HFFc6 (cell line): ENCODE measurements around the gene ZFP36L2. TPM values are rescaled to one million over a fixed set of nuclear protein-coding genes. Genes with fewer than 3 reads are reported as not detected.

Experiments used
- DNase-seq: peaks from one replicate; pipeline ENCODE4 v3.0.0-alpha.2; 2018
- H3K27ac Mint-ChIP-seq: 2 replicates; pipeline ENCODE4 v1.8.0; 2020; ENCODE audit warnings: mild to moderate bottlenecking, mixed read lengths
- H3K27me3 Mint-ChIP-seq: 2 replicates; pipeline ENCODE4 v1.8.0; 2021; ENCODE audit warnings: mild to moderate bottlenecking, moderate library complexity, mixed read lengths; ENCODE audit not compliant: insufficient read depth
- H3K36me3 Mint-ChIP-seq: 2 replicates; pipeline ENCODE4 v1.8.0; 2021; ENCODE audit warnings: low read depth, mixed read lengths
- H3K4me1 Mint-ChIP-seq: 2 replicates; pipeline ENCODE4 v1.8.0; 2020; ENCODE audit warnings: low read depth, mixed read lengths
- H3K4me3 Mint-ChIP-seq: 2 replicates; pipeline ENCODE4 v1.8.0; 2020; ENCODE audit warnings: mild to moderate bottlenecking, moderate library complexity, mixed read lengths
- H3K9me3 Mint-ChIP-seq: 2 replicates; pipeline ENCODE4 v1.8.0; 2020; ENCODE audit warnings: mild to moderate bottlenecking, mixed read lengths
- total RNA-seq, 6 experiments: library from RNA; stranded (reverse); fragmentation: NEBNext Ultra II Directional; extraction: Animal tissue kit (Norgen Biotek cat#: 25700); gene quantifications; 2 replicates in 1 of 6; 3 replicates in 5 of 6; pipeline ENCODE4 v1.2.3, GENCODE V29; 2021
- TF ChIP-seq, protein P1 (sequence below): fragments of 200-600 bp; sonication (generic); IDR thresholded peaks from 2 replicates; pipeline ENCODE4 v1.5.0; 2021; ENCODE audit warnings: antibody characterized with exemption, mild to moderate bottlenecking

Gene ZFP36L2
- total RNA-seq, 6 experiments from 2014 or later, result 66.6 to 94.5 (median 81.5) TPM

DNA sequence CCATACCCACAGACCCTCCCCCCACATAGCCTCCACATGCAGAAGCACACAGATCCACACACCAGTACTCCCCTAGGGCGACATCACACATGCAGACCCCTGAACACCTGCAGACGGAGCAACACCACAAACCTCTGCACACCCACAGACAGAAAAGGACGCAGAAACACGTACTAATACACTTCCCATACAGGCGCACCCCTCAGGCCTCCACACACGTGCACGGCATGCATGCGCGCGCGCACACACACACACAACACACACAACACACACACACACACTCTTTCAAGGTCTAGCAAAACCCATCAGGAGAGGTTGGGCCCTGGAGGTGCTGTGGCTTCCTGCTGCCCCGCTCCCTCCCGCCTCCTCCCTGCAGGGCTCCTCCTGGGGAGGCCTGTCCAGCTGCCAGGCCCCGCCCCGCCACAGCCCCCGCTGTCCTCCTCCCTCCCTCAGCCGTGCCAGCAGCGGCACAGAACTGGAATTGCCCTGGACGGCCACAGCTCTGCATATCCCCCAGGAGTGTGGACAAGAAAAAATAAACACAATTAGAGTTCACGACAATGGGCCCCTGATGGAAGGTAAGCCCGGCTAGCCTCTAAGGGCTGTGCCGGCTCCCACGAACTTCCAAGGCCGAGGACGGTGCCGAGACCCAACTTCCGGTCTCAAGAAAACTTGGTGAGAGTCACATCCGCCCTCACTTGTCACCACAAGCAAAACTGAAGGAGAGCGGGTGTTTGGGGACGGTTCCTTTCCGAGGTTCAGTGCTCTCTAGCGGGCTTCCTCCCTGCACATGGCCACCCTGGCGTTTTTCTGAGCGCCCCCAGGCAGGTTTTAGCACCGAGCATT, 6.8 kb downstream of the ZFP36L2 start:
- H3K27ac Mint-ChIP-seq, result peak overlapping the region; percentile 97
- H3K36me3 Mint-ChIP-seq, result peaks cover 19% of the 10 kb centered on the region
- peaks cover 55% of the 10 kb centered on the region for H3K4me1 Mint-ChIP-seq
- H3K9me3 Mint-ChIP-seq, result no peaks in the 10 kb centered on the region
- H3K27me3 Mint-ChIP-seq, result peaks cover 2% of the 10 kb centered on the region
- TF ChIP-seq, protein P1, sequence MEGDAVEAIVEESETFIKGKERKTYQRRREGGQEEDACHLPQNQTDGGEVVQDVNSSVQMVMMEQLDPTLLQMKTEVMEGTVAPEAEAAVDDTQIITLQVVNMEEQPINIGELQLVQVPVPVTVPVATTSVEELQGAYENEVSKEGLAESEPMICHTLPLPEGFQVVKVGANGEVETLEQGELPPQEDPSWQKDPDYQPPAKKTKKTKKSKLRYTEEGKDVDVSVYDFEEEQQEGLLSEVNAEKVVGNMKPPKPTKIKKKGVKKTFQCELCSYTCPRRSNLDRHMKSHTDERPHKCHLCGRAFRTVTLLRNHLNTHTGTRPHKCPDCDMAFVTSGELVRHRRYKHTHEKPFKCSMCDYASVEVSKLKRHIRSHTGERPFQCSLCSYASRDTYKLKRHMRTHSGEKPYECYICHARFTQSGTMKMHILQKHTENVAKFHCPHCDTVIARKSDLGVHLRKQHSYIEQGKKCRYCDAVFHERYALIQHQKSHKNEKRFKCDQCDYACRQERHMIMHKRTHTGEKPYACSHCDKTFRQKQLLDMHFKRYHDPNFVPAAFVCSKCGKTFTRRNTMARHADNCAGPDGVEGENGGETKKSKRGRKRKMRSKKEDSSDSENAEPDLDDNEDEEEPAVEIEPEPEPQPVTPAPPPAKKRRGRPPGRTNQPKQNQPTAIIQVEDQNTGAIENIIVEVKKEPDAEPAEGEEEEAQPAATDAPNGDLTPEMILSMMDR, result no peak
- peak overlapping the region; percentile 90 for H3K4me3 Mint-ChIP-seq
- peak; percentile 78 for DNase-seq

DNA sequence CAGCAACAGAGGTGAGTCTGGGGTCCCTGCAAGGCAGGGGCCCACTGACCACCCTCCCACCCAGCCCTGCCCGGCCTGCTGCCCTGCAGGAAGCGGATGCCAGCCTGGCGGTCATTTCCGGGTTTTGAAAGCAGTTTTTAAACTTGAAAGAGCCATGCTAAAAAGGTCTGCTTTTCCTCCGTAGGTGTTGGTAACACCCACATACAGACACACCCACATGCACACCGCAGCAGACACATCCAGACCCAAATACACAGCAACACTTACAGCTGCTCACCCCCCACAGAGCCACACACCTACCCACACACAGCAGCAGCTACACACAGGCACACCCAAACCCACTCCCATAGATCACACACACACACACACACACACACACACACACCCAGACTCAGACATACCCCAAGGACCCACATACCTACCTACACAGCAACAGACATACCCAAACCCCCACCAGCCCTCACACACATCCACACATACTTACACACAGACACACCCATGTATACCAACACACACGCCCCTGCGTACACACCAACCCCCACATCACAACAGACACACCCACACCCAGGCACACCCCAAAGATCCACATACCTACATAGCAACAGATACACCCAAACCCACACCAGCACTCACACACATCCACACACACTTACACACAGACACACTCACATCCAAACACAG, 7.6 kb downstream of the ZFP36L2 start:
- Mint-ChIP-seq H3K4me3 (peak overlapping the region; percentile 90), H3K4me1 (peaks cover 55% of the 10 kb centered on the region), H3K27me3 (peaks cover 2% of the 10 kb centered on the region), H3K36me3 (peaks cover 13% of the 10 kb centered on the region), H3K27ac (peak overlapping the region; percentile 97), H3K9me3 (no peaks in the 10 kb centered on the region)
- TF ChIP-seq, protein P1, result no peak
- DNase-seq, result no peak

DNA sequence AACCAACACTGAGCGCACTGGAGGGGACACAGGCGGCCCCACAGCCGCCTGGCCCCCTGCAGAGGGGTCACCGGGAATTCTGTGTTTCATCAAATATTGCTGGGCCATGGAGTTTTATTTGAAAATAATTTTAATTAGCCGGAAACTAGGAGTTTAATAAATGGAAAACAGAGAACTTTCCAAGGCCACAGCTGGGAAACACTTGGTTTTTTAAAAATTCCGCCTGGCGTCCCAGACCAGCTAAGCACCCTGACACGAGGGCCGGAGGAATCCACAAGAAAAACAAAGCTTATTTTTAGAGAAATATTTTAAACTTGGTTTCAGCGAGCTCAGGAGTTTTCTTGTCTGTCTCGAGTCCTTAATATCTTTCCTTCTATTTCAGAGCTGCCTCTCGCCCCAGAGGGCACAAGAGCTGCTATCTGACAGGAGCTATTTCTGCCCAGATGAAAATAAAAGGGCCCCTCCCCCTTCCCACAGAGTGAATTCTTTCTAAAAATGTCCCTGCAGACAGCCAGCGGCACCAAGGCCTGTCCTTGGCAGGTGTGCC, 8.2 kb downstream of the ZFP36L2 start:
- Mint-ChIP-seq H3K36me3 (peaks cover 8% of the 10 kb centered on the region), H3K4me1 (peaks cover 55% of the 10 kb centered on the region), H3K4me3 (peak overlapping the region; percentile 90), H3K27ac (peak overlapping the region; percentile 97), H3K9me3 (no peaks in the 10 kb centered on the region), H3K27me3 (peaks cover 2% of the 10 kb centered on the region)
- TF ChIP-seq, protein P1, result 0 out of 2 replicates have a peak, but pooled peaks have one; percentile 17
- no peak for DNase-seq

DNA sequence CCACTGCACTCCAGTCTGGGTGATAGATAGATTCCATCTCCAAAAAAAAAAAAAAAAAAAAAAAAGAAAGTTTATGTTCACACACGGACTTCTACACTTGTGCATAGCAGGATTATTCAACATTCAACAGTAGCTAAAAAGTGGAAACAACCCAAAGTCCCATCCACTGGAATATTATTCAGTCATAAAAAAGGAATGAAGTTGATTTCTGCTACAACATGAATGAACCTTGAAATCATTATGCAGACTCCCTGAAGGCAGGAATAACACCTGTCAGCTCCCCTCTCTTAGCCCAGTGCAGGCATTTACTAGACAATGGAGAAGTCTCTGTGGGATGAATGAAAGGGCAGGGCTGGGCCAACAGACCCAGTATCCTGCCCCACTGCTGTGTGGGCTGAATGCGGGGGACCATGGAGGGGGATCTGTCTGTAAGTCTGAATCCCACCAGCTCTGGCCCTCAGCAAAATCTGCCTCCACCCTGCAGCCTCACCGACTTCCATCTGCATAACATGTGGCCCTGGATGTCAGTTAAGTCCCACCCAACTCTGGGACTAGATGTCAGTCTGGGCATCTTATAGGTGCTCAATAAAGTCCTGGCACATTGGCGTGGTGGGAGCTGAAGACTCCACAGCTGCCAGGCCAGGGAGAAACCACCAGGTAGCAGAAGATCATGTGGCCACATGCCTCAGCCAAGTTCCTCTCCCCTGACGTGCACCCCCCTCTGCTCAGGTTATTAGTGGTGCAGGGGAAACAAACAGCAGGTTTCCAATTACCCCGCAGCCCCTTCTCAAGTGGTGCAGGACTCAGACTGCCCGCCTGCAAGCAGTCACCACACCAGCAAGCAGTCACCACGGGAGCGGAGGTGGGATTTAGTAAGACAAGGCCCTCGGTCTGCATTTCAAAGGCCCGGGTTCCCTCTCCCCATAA, 8.9 kb downstream of the ZFP36L2 start:
- H3K27ac Mint-ChIP-seq, result peak overlapping the region; percentile 97
- H3K27me3 Mint-ChIP-seq, result peaks cover 7% of the 10 kb centered on the region
- H3K4me1 Mint-ChIP-seq, result peaks cover 50% of the 10 kb centered on the region
- peaks cover 3% of the 10 kb centered on the region for H3K36me3 Mint-ChIP-seq
- TF ChIP-seq, protein P1, result no peak
- no peak for DNase-seq
- H3K9me3 Mint-ChIP-seq, result no peaks in the 10 kb centered on the region
- no peak overlapping the region for H3K4me3 Mint-ChIP-seq

DNA sequence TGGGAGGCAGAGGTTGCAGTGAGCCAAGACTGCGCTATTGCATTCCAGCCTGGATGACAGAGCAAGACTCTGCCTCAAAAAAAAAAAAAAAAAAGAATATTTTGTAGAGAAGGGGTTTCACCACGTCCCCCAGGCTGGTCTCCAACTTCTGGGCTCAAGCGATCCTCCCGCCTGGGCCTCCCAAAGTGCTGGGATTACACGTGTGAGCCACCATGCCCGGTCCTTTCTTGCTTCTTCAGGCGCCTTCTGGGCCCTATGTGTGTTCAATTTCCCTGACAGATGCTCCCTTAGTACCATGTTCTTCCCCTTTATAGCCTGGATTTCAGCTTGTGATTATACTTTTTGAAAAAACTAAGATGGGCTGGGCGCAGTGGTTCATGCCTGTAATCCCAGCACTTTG, 9.8 kb downstream of the ZFP36L2 start:
- no peaks in the 10 kb centered on the region for H3K36me3 Mint-ChIP-seq
- no peak for DNase-seq
- H3K27ac Mint-ChIP-seq, result no peak overlapping the region
- no peaks in the 10 kb centered on the region for H3K9me3 Mint-ChIP-seq
- TF ChIP-seq, protein P1, result no peak
- H3K27me3 Mint-ChIP-seq, result peaks cover 8% of the 10 kb centered on the region
- H3K4me1 Mint-ChIP-seq, result peaks cover 42% of the 10 kb centered on the region
- no peak overlapping the region for H3K4me3 Mint-ChIP-seq
